GM19324 (cell line): ENCODE results near the gene UTS2.

Experiments
- ATAC-seq: cut with Tn5 transposase; IDR thresholded peaks from one replicate; pipeline ENCODE4 v1.9.1; 2021; ENCODE audit warnings: mild to moderate bottlenecking, moderate library complexity; ENCODE audit not compliant: unreplicated experiment, low FRiP score

The UTS2 gene

GRCh38 chr1:7852804-7853683 lies at the start of gene UTS2:
Gene UTS2, minus strand, starts transcription at chr1:7853065. Its CDS starts 62 bp downstream, at chr1:7853003.
- ATAC-seq, result no peak

GRCh38 chr1:7899741-7900140 lies 46.9 kb upstream of the UTS2 start:
- ATAC-seq, result no peak

- no peak for ATAC-seq
Observed at GRCh38 chr1:7898962-7899361, 46.1 kb upstream of the UTS2 start.

GRCh38 chr1:7896994-7897393 lies 44.1 kb upstream of the UTS2 start:
- no peak for ATAC-seq

GRCh38 chr1:7893529-7894180 lies 40.8 kb upstream of the UTS2 start:
- no peak for ATAC-seq

GRCh38 chr1:7891804-7892203 lies 38.9 kb upstream of the UTS2 start:
- ATAC-seq, result no peak

GRCh38 chr1:7890853-7891252 lies 38.0 kb upstream of the UTS2 start:
- no peak for ATAC-seq

- ATAC-seq, result no peak
Observed at GRCh38 chr1:7888248-7889081, 35.6 kb upstream of the UTS2 start.

GRCh38 chr1:7886405-7886745 lies 33.5 kb upstream of the UTS2 start:
- ATAC-seq, result no peak

GRCh38 chr1:7885513-7886404 lies 32.9 kb upstream of the UTS2 start:
- ATAC-seq, result no peak

- ATAC-seq, result no peak
Observed at GRCh38 chr1:7884757-7885156, 31.9 kb upstream of the UTS2 start.

GRCh38 chr1:7879228-7879627 lies 26.4 kb upstream of the UTS2 start:
- no peak for ATAC-seq

GRCh38 chr1:7878027-7878426 lies 25.2 kb upstream of the UTS2 start:
- ATAC-seq, result no peak

GRCh38 chr1:7873801-7874795 lies 21.2 kb upstream of the UTS2 start:
- no peak for ATAC-seq

GRCh38 chr1:7871136-7871535 lies 18.3 kb upstream of the UTS2 start:
- ATAC-seq, result no peak

GRCh38 chr1:7869136-7869920 lies 16.5 kb upstream of the UTS2 start:
- ATAC-seq, result no peak

- no peak for ATAC-seq
Observed at GRCh38 chr1:7868070-7868780, 15.4 kb upstream of the UTS2 start.

GRCh38 chr1:7865978-7866377 lies 13.1 kb upstream of the UTS2 start:
- ATAC-seq, result no peak
